ENCODE data around the gene SSR2.
A peak's percentile ranks its signal among the peaks of the same experiment; 100 is the strongest.

The SSR2 gene

DNA sequence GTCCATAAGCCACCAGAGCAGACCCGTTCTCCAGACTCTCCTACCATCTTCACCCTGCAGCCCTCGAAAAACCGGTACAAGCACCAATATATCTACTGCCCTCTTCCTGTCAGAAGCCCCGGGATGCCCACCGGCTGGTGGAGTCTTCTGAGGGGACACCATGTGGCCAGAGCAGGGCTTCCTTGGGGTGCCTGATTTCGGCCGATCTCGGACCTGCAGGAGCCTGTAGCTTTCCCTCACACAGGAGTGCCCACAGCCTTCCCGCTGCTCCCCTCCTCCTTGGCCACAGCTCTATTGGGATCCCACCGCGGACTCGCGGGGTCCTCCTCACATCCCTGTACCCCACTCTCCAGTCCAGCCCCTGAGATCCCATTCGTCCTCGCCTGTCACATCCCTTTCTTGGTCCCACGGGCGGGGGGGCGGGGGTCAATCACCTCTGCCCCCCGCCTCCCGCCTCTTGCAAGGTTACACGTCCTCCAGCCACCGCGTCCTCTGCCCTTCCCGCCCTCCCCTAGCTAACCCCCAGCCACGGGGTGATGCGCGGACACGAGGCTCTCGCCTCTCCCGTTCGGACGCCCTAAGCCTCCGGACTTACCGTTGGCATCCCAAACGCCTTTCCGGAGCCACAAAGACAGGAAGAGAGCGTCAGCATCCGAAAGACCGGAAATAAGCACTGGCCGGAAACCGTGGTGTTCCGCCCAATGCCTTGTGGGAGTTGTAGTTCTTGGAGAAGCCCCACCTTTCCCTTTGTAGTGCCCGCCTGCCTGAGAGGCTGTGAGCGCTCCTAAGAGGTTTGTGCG, at the start of gene SSR2:
Gene SSR2, minus strand, starts transcription at position 659 of the 800 bp plus-strand sequence. CDS start 784 bp downstream, outside the sequence.
- peak; percentile 86 for DNase-seq (ENCODE audit: low read depth)
- H3K4me3 ChIP-seq (ENCODE audit: low read length), result peak within 1 kb of the TSS; percentile 86
- TF ChIP-seq CTCF (conservative IDR thresholded peaks at IDR 0.05; ENCODE audit: low read length), result 0 out of 2 replicates have a peak, but pooled peaks have one; percentile 5

GRCh38 chr1:156070548-156070947, 49.8 kb upstream of the SSR2 start:
- no peak for TF ChIP-seq CTCF (conservative IDR thresholded peaks at IDR 0.05; ENCODE audit: low read length)
- DNase-seq (ENCODE audit: low read depth), result no peak
- no peak overlapping the region for H3K4me3 ChIP-seq (ENCODE audit: low read length)

DNA sequence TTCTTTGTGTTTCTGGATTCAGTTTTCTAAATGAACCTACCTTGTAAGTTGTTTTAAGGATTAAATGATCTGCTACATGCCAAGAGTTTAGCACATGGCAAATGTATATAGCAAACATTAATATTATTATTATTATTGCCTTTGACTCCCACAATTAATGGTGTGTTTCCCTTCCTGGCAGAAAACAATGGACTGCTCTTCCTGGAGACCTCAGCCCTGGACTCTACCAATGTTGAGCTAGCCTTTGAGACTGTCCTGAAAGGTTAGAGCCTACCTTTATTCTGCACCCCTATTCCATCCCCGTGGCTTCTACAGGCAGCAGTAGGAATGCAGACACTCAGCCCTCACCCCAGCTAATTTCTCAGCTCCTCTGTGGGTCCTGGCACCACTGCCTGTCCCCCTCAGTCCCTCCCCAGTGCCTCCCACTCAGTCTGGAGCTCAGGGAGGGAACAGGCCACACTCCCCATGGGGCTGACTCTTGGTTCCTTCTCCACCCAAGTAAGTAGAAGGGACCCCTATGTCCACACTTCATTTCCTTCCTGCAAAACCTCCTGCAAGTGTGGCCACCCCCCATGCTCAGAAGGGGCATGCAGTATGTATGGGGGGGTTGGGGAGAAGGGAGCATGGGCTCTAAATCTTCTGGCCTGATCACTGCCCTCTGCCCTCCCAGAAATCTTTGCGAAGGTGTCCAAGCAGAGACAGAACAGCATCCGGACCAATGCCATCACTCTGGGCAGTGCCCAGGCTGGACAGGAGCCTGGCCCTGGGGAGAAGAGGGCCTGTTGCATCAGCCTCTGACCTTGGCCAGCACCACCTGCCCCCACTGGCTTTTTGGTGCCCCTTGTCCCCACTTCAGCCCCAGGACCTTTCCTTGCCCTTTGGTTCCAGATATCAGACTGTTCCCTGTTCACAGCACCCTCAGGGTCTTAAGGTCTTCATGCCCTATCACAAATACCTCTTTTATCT, 49.0 kb upstream of the SSR2 start:
- TF ChIP-seq CTCF (conservative IDR thresholded peaks at IDR 0.05; ENCODE audit: low read length), result no peak
- H3K4me3 ChIP-seq (ENCODE audit: low read length), result no peak overlapping the region
- DNase-seq (ENCODE audit: low read depth), result no peak

DNA sequence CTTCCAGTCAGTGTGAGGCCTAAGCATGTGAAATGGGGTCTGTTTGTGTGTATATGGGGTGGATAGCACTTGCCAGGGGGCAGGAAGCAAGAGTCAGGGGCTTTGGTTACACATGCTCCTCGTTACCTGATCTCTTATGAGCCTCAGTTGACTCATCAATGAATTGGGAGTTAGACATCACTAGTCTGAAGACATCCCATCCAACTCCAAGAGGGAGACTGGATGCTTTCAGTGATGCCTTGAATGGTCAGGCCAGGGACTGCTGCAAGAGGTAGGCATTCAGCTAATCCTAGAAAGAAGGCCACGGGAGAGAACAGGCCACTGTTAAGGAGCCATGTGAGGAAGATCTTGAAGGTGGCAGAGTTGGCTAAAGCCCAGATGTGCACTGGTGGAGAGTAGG, 46.5 kb upstream of the SSR2 start:
- no peak for DNase-seq (ENCODE audit: low read depth)

DNA sequence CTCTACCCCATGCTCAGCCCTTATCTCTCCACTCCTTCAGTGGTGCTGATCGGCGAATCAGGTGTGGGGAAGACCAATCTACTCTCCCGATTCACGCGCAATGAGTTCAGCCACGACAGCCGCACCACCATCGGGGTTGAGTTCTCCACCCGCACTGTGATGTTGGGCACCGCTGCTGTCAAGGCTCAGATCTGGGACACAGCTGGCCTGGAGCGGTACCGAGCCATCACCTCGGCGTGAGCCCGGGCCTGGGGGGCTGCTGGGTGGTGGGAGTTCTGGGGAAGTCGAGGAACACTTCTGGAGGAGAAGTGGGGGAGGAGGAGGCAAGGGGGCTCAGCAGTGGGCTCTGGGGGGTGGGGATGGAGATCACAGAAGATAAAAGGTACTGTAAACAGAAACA, 45.1 kb upstream of the SSR2 start:
- DNase-seq (ENCODE audit: low read depth), result no peak
- H3K4me3 ChIP-seq (ENCODE audit: low read length), result no peak overlapping the region
- no peak for TF ChIP-seq CTCF (conservative IDR thresholded peaks at IDR 0.05; ENCODE audit: low read length)

More for the DNA sequence above, 46.5 kb upstream of the SSR2 start:
- no peak overlapping the region for H3K4me3 ChIP-seq (ENCODE audit: low read length)
- TF ChIP-seq CTCF (conservative IDR thresholded peaks at IDR 0.05; ENCODE audit: low read length), result no peak

GRCh38 chr1:156065212-156065611, 44.5 kb upstream of the SSR2 start:
- H3K4me3 ChIP-seq (ENCODE audit: low read length), result no peak overlapping the region
- TF ChIP-seq CTCF (conservative IDR thresholded peaks at IDR 0.05; ENCODE audit: low read length), result no peak
- no peak for DNase-seq (ENCODE audit: low read depth)
